GM18861 (cell line): ENCODE data around the gene OTUD5.

Experiments used
- ATAC-seq: cut with Tn5 transposase; IDR thresholded peaks from one replicate; pipeline ENCODE4 v1.9.1; 2021; ENCODE audit not compliant: unreplicated experiment

OTUD5 gene

DNA sequence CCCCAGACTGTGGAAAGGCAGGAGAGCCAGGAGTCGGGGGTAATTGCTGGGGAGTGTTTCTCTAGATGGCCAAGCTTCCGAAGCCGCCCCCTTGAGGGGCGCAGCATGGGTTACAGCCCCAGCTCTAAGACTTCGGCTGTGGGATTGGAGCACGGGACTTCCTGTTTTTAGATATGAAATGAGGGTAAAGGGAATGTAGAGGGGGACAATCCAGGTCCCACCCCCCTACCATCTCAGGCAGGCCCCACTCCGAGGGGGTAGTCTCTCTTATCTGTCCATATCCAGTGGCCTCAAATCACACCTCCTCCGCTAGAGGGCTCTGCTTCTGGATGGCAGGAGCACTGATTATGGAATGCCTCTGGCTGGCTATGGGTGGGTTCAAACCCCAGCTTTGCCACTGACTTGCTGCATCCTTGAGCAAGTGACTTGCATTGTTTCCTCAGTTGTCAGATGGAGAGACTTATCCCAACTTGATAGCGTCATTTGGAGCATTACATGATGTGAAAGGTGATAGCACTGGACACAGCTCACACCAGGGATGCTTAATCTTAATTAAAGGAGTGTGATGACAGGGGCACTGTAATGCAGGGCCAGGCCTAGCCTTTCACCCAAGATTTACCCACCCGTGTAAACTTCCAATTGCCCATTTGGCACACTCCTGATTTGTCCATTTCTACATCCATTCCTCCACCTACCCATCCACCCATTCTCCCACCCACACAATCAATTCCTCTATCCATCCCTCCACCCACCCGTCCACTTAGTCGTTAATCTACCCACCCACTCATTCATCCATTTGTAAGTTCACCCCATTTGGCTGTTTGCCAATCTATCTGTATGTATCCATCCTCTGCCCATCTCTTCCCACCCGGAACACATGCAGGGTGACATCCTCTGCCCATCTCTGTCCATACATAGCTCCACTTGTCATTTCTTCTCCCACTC is 15.1 kb upstream of the OTUD5 start:
- no peak for ATAC-seq

DNA sequence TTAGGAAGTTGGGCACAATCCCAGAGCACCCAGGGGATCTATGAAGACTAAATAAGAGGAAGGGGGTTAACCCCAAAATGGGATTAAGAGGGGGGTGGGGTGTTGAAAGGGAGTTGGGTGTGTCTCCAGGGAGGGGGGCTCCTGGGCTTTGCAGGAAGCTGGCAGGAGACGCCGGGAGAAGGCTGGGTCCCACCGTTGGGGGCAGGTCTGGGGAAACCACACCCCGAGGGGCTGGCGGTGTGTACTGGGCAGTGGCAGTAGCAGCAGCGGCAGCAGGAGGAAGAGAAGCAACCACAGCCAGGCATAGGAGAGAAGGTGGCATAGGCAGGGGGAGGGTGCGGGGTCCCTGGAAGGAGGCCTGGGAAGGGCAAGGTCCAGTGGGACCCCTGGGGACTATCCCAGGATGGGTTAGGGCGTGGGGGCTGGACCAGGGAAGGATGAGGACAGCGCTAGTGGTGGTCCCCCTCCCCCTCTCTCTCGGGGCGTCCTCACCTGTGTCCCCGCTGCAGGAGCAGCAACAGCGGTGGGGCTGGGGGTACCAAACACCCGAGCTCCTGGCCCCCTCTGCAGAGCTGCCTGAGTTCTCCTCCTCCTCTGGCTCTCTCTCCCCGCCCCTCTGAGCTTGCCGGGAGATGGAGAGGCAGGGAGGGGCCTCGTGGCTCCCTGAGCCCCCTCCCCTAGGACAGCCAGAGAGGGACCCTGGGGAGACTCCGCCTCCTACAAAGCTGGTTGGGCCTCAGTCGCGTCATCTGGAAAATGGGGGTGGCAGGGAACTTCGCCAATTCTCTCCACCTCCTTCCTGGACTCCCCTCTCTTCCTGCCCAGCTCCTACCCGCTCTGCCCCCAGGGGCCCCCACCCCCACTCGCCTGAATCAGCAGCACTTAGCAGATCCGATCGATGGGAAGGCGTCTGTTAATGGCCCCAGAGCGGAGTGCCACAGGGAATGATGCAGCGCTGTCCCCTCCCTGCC is 14.1 kb upstream of the OTUD5 start, which contains the start of gene KCND1:
Gene KCND1 (minus strand): TSS at position 596 of the 971 bp plus-strand sequence. CDS start 1,573 bp downstream, outside the sequence.
- no peak for ATAC-seq

- ATAC-seq, result no peak
Observed at GRCh38 chrX:48969471-48969870, 12.1 kb upstream of the OTUD5 start.

DNA sequence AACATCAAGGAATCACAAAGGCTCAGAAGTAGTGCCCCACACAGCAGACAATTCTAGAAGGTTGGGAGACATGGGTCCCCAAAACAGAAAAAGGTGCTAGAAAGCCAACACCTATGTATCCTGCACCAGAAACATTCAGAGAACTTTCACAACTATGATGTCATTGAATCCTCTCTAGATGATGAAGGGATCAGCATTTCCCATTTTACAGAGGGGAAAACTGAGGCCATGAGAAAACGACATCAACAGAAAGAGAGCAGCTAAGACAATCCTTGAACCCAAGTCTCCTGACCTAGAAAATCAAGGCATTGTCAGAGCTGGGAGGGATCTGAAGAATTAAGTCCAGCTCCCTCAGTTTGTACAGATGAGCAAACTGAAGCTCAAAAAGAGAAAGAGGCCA is 11.0 kb upstream of the OTUD5 start:
- ATAC-seq, result no peak

GRCh38 chrX:48966796-48967579 is 9.6 kb upstream of the OTUD5 start:
- ATAC-seq, result no peak

DNA sequence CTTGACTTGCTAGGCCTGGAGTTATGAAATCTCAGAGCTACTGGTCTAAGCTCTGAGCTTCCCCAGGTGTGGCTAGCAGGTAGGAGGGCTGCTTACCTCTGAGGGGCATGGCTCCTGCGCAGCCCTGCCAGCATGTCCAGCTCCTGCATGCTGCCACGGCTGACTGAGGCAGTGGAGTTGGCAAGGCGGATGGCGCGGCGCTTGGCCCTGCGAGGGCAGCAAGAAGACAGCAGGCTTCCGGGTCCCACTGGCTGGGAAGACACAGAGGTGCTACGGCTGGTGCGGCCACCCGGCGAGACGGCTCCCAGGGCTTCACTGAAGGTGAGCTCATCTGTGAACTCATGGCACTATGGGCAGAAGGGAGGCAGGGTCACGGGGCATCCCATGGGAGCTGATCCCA is 8.6 kb upstream of the OTUD5 start:
- ATAC-seq, result no peak

DNA sequence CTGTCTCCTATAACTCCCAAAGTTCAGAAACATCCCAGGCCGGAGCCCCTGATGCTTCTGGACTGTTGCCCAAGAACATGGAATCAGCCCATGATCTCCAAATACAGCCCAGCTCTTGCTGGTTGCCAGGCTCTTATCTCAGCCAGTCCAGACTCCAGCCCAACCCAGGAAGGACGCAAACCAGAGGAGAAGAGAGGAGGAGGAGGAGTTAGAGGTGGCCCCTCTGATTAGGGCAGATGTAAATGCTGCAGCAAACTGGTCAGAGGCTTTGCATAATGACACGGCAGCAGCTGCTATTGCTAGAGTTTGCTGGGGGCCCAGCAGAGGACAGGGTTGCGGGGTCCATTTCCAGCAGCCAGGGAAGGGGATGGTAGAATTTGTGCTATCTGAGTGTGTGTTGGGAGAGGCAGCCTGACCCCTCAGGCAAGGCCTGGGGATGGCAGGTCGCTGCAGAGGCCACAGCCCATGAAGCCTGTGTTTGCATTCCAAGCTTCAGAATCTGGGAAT is 4.2 kb upstream of the OTUD5 start:
- ATAC-seq, result no peak

DNA sequence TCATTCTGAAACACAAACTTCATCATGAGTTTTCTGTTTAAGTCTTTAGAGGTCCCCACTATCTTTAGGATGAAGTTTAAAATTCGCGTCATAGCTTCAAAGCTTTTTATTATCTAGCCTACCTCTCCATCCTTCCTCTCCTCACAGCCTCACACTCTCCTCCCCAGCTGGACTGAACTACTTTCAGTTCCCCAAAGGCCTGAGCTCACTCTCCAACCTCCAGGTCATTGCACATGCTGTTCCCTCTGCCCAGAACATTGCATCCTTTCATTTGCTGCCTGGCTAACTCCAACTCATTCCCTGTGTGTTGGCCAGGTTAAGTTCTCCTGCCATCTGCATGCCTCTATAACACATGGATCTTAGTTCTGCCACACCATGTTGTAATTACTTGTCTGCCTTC is 2.9 kb upstream of the OTUD5 start:
- ATAC-seq, result no peak

DNA sequence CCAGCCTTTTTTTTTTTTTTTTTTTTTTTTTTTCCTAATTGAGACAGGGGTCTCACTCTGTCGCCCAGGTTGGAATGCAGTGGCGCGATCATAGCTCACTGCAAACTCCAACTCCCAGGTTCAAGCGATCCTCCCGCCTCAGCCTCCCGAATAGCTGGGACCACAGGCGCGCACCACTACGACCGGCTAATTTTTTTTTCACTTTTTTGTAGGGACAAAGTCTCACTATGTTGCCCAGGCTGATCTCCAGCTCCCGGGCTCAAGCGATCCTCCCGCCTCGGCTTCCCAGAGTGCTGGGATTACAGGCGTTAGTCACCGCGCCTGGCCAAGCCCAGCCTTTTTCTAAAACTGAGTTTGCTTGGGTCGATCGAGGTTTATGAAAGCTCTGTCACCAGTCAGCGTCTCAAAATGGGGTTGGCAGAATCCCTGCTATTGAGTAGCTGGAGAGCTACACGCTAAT is 1.3 kb upstream of the OTUD5 start:
- no peak for ATAC-seq

- ATAC-seq, result peak; percentile 80
Observed at GRCh38 chrX:48957827-48958634, 624 bp upstream of the OTUD5 start.

DNA sequence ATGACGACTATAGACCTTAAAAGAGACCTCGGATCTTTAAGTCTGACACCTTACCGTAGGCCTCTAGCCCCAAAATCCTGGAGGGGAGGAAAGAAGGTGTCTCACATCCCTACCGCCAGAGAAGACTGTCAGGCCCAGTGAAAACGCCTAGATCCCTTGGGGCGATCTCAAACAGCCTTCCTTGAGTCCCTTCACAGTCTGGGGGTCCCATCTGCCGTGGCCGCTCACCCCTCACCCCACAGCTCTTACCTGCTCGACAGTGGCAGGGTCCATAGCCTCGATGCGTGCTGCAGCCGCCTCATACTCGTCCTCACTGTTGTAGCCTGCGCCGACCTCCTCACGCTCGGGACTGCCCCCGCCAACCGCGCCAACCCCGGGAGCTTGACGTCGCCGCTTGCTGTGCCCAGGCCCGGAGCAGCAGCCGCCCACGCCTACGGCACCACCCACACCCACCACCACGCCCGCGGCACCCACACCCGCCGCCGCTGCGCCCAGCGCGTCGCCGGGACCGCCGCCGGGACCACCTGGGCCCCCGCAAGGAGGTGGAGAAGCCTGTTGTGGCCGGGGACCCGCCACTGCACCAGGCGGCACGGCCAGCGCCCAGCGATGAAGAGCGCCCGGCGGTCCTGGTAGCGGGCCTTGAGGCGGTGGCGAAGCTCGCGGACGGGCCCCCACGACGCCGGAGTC is 536 bp downstream of the OTUD5 start:
- ATAC-seq, result no peak

GRCh38 chrX:48948589-48948988 is 8.8 kb downstream of the OTUD5 start:
- no peak for ATAC-seq

DNA sequence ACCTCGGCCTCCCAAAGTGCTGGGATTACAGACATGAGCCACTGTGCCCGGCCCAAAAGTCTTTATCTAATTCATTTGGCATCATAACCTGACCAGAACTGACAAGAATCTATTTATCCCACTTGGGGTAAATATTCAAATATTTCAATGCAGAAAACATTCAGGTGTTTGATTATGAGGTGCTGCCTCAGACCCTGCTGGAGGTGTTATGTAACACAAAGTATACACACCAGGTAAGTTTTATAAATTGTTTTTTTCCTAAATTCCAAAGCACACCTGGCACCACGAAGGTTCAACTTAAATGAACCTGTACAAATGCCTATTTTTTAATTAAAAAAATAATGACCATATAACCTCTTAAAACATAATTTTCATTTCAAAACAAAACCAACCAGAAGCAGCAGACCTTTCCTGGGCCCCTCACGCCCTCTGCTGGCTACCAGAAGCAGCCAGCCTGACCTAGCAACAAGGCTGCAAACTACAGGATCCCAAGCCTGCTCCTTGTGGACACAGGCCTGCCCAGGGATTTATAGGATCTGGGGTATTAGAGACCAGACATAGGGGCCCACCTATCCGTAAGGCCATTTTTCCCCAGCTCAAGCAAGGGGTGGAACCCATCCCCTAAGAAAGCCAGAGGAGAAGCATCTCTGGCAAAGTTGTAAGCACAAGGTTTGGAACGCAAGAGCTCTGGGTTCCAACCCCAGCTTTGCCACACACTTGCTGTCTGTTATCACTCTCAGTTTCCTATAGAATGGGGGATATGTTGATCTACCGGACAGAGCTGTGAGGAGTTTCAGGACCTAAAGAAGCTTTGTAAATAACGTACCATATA is 11.7 kb downstream of the OTUD5 start:
- ATAC-seq, result no peak

DNA sequence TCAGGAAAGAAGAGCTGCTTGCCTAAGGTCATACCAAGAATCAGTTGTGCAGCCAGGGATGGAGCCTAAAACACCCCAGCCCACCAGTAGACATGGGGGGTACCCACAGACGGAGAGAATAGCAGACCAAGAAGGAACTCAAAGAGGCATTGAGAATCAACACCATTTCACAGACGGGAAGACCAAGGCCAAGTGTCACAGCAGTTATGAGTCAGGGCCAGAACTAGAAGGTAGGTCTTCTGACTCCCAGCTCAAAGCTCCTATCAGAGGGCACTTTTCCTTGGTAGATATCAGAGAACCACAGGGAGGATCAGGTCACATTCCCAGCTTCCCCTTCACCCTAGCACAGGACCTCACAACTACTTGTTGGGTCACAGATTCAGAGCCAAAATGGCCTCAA is 14.5 kb downstream of the OTUD5 start:
- no peak for ATAC-seq

- ATAC-seq, result no peak
Observed at GRCh38 chrX:48940404-48940955, 16.9 kb downstream of the OTUD5 start.

- ATAC-seq, result peak; percentile 22
Observed at GRCh38 chrX:48939524-48940228, 17.7 kb downstream of the OTUD5 start.

- ATAC-seq, result peak; percentile 44
Observed at GRCh38 chrX:48938721-48939425, 18.5 kb downstream of the OTUD5 start.
